Activated naive CD4-positive, alpha-beta T cell treated with anti-CD3 and anti-CD28 coated beads for 36 hours (primary cell): ENCODE results near the gene B4GALT1. TPM values are rescaled to one million over a fixed set of nuclear protein-coding genes. Genes with fewer than 3 reads are reported as not detected.
"Not testable (repeated sequence)": the region's sequence is repeated elsewhere in the genome, so short reads cannot be mapped to it uniquely, and the experiment has no call there.

Experiments
- CTCF ChIA-PET: fragments of 350-600 bp; sonication (Branson Sonifier 250); formaldehyde crosslinking; loops from one replicate; lab custom pipeline; 2021; ENCODE audit warnings: antibody characterized with exemption; lab: Charles Lee
- DNase-seq: peaks from one replicate; pipeline ENCODE4 v3.0.0-alpha.2; 2020
- H3K27ac Mint-ChIP-seq: one replicate; pipeline ENCODE4 v1.8.0; 2021; ENCODE audit warnings: mild to moderate bottlenecking, mixed read lengths
- H3K27me3 Mint-ChIP-seq: one replicate; pipeline ENCODE4 v1.8.0; 2021; ENCODE audit warnings: low read depth, mixed read lengths
- H3K36me3 Mint-ChIP-seq: one replicate; pipeline ENCODE4 v1.8.0; 2021; ENCODE audit warnings: low read depth, mixed read lengths
- H3K4me1 Mint-ChIP-seq: one replicate; pipeline ENCODE4 v1.8.0; 2021; ENCODE audit warnings: low read depth, mixed read lengths
- H3K4me3 Mint-ChIP-seq: one replicate; pipeline ENCODE4 v1.8.0; 2021; ENCODE audit warnings: mild to moderate bottlenecking, moderate library complexity, mixed read lengths
- H3K9me3 Mint-ChIP-seq: one replicate; pipeline ENCODE4 v1.8.0; 2021; ENCODE audit warnings: mixed read lengths
- intact Hi-C: fragments of 100-400 bp; cut with micrococcal nuclease; formaldehyde crosslinking; loops from one replicate; pipeline ENCODE4 v1.15.1; 2023
- total RNA-seq, 2 experiments: library from RNA; stranded (reverse); gene quantifications; one replicate each; pipeline ENCODE4 v1.2.3, GENCODE V29; 2021

Gene B4GALT1
- total RNA-seq, 2 experiments from 2014 or later = 42.8 to 44.1 TPM

DNA sequence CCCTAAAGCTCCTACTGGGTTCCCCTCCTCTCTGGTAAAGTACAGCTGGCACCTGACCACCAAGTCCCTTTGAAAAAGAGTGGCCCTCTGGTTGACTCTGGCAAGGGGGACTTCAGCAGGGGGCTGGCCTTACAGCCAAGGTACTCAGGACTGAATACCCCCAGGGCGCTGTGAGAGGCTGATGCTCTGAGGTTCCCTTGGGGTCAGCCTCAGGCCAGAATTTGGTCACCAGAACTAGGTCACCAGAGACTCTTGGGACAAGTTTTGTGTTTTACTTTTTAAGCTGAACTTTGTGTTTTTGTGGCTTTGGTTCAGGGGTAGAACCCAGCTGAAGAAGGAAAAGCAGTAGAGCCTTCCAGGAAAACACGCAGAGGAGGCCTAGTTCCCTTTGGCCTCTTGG lies 67.4 kb downstream of the B4GALT1 start:
- H3K4me3 Mint-ChIP-seq = no peak overlapping the region
- DNase-seq = no peak
- no peaks in the 10 kb centered on the region for H3K36me3 Mint-ChIP-seq
- H3K4me1 Mint-ChIP-seq = no peaks in the 10 kb centered on the region
- CTCF ChIA-PET = interaction anchor here (0.6 kb wide), 1 partner anchor 51 kb away, joined by 3 read pairs; no protein-coding TSS in a partner anchor
- no peaks in the 10 kb centered on the region for H3K9me3 Mint-ChIP-seq
- H3K27me3 Mint-ChIP-seq = no peaks in the 10 kb centered on the region
- intact Hi-C loops = no loop called here
- no peak overlapping the region for H3K27ac Mint-ChIP-seq

DNA sequence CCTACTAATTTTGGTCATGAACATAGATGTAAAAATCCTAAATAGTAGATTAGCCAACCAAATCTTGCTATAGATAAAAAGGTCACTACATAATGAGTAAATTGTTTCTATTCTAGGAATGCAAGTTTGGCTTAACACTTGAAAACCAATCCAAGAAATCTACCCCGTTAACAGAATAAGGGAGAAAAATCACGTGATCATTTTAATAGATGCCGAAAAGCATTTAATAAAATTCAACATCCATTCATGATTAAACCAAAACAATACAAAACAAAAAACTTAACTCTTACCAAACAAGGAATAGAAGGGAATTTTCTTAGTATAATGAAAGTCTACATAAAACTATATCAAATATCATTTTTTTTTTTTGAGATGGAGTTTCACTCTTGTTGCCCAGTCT lies 69.9 kb downstream of the B4GALT1 start:
- intact Hi-C loops = no loop called here
- peaks cover 9% of the 10 kb centered on the region for H3K4me1 Mint-ChIP-seq
- H3K27me3 Mint-ChIP-seq = no peaks in the 10 kb centered on the region
- no peak for DNase-seq
- CTCF ChIA-PET = interaction anchor here (0.7 kb wide), 1 partner anchor 145 kb away, joined by 5 read pairs; no protein-coding TSS in a partner anchor
- H3K4me3 Mint-ChIP-seq = no peak overlapping the region
- no peaks in the 10 kb centered on the region for H3K36me3 Mint-ChIP-seq
- H3K27ac Mint-ChIP-seq = no peak overlapping the region
- H3K9me3 Mint-ChIP-seq = no peaks in the 10 kb centered on the region

DNA sequence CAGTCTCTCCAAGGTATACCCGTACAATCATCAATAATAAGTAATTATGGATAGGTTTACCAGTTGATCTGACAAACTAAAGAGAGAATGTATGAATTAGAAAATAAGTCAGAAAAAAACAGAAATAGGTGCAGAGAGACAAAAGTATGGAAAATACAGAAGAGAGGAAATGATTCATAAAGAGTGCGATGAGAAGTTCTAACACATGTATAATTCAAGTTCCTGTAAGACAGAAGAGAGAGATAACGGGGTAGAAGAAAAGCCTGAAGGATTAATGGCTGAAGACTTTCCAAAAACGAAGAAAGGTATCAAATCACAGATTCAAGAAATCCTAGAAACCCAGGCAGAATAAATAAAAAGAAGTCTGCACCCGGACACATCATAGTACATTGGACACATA lies 74.5 kb downstream of the B4GALT1 start:
- peak overlapping the region; percentile 34 for H3K4me3 Mint-ChIP-seq
- H3K36me3 Mint-ChIP-seq = no peaks in the 10 kb centered on the region
- CTCF ChIA-PET = no interaction called here

DNA sequence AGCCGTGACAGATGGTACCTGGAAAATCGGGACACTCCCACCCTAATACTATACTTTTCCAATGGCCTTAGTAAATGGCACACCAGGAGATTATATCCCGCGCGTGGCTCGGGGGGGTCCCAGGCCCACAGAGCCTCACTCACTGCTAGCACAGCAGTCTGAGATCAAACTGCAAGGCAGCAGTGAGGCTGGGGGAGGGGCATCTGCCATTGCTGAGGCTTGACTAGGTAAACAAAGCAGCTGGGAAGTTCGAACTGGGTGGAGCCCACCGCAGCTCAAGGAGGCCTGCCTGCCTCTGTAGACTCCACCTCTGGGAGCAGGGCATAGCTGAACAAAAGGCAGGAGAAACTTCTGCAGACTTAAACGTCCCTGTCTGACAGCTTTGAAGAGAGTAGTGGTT lies 81.5 kb downstream of the B4GALT1 start:
- H3K9me3 Mint-ChIP-seq, H3K4me3 Mint-ChIP-seq, DNase-seq, H3K27me3 Mint-ChIP-seq, intact Hi-C loops, H3K27ac Mint-ChIP-seq, H3K36me3 Mint-ChIP-seq: not testable (repeated sequence)
- CTCF ChIA-PET = interaction anchor here (1.9 kb wide), 1 partner anchor 140 kb away, joined by 4 read pairs; no protein-coding TSS in a partner anchor
- H3K4me1 Mint-ChIP-seq = peaks cover 23% of the 10 kb centered on the region

More for the DNA sequence above, 74.5 kb downstream of the B4GALT1 start:
- Mint-ChIP-seq H3K27me3 (no peaks in the 10 kb centered on the region), H3K27ac (peak overlapping the region; percentile 83), H3K9me3 (peaks cover 3% of the 10 kb centered on the region), H3K4me1 (peaks cover 11% of the 10 kb centered on the region)
- intact Hi-C loops = loop anchor here (1.0 kb wide), 1 partner anchor 11 kb away; no protein-coding TSS in a partner anchor
- DNase-seq = no peak

DNA sequence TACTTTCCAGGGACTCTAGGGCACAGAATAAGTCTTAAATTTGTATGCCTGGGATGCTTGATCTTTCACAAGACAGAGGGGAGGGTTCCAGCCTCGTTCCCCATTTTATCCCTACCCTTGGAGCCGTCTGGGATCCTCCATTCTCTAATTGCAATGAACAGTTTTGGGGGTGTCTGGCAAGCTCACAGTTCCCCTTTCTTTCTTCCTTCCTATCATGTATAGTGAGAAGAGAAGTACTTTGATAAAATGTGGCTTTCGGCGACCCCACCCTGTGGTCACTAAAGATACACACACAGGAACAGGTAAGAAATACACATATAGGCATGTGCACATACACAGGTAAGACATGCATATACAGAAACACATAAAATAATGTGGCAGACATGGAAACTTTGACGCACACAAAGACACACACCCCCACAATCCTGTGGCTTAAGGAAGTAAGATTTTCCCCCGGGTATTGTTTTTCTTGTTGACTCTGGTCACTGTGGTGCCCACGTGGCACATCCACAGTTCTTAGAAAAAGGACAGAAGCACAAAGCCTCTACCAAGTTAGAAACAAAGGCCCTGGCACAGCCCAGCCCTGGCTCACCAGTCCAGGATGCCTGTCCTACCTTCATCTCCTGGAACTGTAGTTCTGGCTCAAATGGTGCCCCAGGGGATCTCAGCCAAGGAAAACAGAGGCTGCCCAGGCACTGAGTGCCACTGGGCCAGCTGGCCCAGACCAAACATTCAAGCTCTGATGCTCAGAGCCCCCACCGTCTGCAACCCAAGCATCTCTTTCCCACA lies 84.4 kb downstream of the B4GALT1 start:
- Mint-ChIP-seq H3K9me3 (no peaks in the 10 kb centered on the region), H3K27ac (peak overlapping the region; percentile 40), H3K4me1 (peaks cover 28% of the 10 kb centered on the region), H3K27me3 (no peaks in the 10 kb centered on the region), H3K36me3 (no peaks in the 10 kb centered on the region), H3K4me3 (peak overlapping the region; percentile 23)
- DNase-seq = peak; percentile 17
- CTCF ChIA-PET = interaction anchor here (0.8 to 3.1 kb wide), 5 partner anchors 66 to 143 kb away, joined by 3 to 36 read pairs (median 5); no protein-coding TSS in a partner anchor
- intact Hi-C loops = no loop called here

DNA sequence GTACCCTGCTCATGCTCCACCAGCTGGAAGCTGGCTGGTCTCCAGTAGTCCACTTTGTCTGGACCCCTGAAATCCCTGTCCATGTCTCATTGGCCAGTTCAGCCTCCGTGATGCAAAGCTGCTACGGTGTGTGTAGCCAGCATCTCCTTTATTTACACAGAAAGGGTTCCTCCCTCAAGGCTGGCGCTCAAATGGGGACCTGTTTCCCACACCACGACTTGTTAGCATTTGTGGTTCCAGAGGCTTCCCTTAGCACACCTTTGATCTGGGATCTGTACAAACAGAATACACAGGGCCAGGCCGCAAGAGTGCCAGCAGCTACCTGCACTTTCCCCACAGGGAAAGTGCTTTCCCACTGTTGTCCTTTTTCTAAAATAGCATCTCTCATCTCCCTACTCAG lies 85.0 kb downstream of the B4GALT1 start:
- peak; percentile 42 for DNase-seq
- Mint-ChIP-seq H3K27me3 (no peaks in the 10 kb centered on the region), H3K4me3 (peak overlapping the region; percentile 23), H3K27ac (peak overlapping the region; percentile 69), H3K36me3 (no peaks in the 10 kb centered on the region), H3K4me1 (peaks cover 31% of the 10 kb centered on the region), H3K9me3 (no peaks in the 10 kb centered on the region)
- intact Hi-C loops = no loop called here
- CTCF ChIA-PET = interaction anchor here (0.8 to 3.1 kb wide), 5 partner anchors 67 to 144 kb away, joined by 3 to 36 read pairs (median 5); no protein-coding TSS in a partner anchor

DNA sequence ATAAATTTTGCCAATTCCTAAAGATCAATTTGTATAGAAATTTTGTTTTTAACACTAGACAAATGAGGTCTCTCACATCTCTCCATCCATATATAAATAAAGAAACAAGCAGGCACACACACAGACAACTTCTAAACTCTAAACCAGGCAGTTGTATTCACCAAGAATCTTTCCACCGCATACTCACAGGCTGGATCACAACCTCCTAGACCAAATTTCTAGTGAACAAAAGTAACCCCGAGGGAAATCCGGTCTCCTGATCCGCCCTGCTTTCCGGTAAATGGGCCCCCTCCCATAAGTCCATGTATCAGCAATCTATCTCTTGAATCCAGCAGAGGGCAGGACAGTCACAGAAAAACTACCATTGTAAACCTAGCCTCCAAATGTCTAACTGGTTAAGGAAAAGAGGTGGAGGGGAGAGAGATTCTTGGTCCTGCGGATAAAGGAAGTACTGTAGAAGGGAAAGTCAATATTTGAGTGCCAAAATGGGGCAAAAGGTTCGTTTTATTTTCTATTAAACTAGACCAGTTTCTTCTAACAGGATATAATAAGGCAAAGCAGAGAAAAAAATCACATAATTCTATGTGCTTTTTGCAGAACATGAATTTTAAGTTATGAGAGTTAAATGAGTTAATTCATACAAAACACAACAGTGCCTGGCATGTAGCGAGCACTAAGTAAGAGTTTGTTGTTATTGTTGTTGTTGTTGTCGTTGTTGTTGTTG lies 85.8 kb downstream of the B4GALT1 start:
- intact Hi-C loops = loop anchor here (1.0 to 2.0 kb wide), 10 partner anchors 11 to 702 kb away; partner anchors contain the start of genes APTX, AQP3, B4GALT1 and BAG1
- H3K4me1 Mint-ChIP-seq = peaks cover 34% of the 10 kb centered on the region
- H3K27ac Mint-ChIP-seq = no peak overlapping the region
- peaks cover 2% of the 10 kb centered on the region for H3K36me3 Mint-ChIP-seq
- H3K27me3 Mint-ChIP-seq = no peaks in the 10 kb centered on the region
- no peaks in the 10 kb centered on the region for H3K9me3 Mint-ChIP-seq
- no peak overlapping the region for H3K4me3 Mint-ChIP-seq
- CTCF ChIA-PET = interaction anchor here (0.8 to 3.6 kb wide), 7 partner anchors 45 to 152 kb away, joined by 3 to 36 read pairs (median 11); no protein-coding TSS in a partner anchor
- peak; percentile 88 for DNase-seq

DNA sequence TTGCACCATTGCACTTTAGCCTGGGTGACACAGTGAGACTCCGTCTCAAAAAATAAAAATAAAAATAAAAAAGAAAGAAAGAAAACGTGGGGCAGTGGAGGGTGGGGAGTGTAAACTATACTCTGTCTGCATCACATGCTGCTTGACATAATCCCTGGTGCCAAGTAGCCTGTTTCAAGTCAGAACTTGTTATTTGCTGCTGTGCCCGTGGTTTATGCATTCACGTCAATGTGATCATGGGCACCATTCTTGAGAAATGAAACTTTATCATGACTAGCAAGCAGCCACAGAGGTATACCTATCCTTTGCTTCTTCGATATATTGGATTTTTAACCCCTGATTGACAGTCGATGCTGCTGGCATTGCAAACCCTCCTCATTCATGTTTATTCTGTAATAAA lies 86.6 kb downstream of the B4GALT1 start:
- Mint-ChIP-seq H3K4me3 (no peak overlapping the region), H3K36me3 (peaks cover 4% of the 10 kb centered on the region), H3K27ac (no peak overlapping the region), H3K9me3 (no peaks in the 10 kb centered on the region), H3K4me1 (peaks cover 38% of the 10 kb centered on the region), H3K27me3 (no peaks in the 10 kb centered on the region)
- CTCF ChIA-PET = interaction anchor here (0.6 to 3.6 kb wide), 7 partner anchors 19 to 240 kb away, joined by 3 to 29 read pairs (median 4); no protein-coding TSS in a partner anchor
- DNase-seq = peak; percentile 39
- intact Hi-C loops = loop anchor here (2.0 kb wide), 3 partner anchors 30 to 702 kb away; partner anchors contain the start of gene AQP3

DNA sequence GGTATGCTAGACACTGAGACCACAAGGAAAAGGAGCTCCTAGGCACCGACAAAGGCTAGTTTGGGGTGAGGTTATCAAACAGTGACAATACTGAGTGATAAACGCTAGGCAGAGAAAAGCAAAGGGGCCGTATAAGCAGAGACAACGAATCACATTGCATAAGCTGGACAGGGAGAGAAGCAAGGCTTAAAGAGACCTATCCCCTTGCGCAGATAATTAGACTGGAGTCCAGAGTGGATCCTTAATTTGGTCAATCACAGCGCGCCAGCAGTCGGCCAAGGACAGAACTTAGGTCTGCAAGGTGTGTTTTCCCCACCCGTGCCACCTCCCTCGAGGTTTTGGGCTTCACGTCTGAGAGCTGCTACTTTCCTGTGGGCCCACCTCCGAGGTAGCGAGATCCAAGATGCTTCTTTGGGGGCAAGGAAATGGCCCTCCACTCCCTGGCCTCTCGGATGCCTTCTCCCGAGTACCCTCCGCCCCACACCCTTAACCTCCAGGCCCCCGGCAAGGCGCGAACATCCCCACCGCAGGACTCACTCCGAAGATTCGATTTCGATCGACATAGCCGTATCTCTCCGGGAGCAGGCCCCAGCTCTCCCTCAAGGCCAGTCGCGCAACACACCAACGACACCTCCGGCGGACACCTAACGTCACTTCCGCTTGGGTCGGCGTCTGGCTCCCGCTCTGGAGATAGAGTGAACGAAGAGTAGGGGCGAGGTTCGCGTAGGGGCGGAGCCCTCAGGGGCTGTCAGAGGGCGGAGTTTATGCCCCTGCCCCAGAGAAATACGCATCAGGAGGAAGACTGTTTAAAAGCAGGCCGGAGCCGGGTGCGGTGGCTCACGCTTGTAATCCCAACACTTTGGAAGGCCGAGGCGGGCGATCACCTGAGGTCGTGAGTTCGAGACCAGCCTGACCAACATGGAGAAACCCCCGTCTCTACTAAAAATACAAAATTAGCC lies 90.8 kb downstream of the B4GALT1 start, which contains the start of gene SMU1:
Gene SMU1 (minus strand): TSS at position 629 of the 959 bp plus-strand sequence. CDS start 66 bp downstream, at position 563.
- peak; percentile 98 for DNase-seq
- CTCF ChIA-PET = interaction anchor here (0.7 to 2.3 kb wide), 6 partner anchors 9 to 697 kb away, joined by 3 to 18 read pairs (median 4); no protein-coding TSS in a partner anchor
- Mint-ChIP-seq H3K4me3 (peak within 1 kb of the TSS; percentile 96), H3K9me3 (no peaks in the 10 kb centered on the region), H3K27me3 (no peaks in the 10 kb centered on the region), H3K27ac (peak within 1 kb of the TSS; percentile 97), H3K4me1 (peaks cover 52% of the 10 kb centered on the region), H3K36me3 (peaks cover 18% of the 10 kb centered on the region)
- intact Hi-C loops = loop anchor here (1.0 to 5.0 kb wide), 14 partner anchors 26 to 524 kb away; partner anchors contain the start of genes APTX, B4GALT1, BAG1 and DNAJA1

DNA sequence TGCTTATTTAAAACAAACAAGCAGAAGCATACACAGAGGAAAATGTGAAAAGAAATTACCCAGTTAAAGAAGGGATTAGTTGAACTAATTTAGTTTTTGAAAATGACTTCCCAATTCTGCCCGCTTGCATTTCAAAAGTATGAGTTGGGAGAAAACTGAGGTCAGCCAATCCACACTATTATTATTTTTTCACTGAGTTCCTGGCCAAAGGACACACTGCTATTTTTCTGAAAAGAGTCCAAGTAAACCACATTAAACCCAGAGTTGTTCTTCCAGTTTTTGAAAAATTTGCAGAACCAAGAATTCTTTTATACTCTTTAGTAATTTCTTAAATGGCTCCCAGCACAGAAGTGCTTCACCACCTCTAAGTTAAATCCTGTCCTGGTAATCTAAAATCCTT lies 98.1 kb downstream of the B4GALT1 start:
- no peaks in the 10 kb centered on the region for H3K9me3 Mint-ChIP-seq
- H3K27ac Mint-ChIP-seq = no peak overlapping the region
- no peak for DNase-seq
- CTCF ChIA-PET = interaction anchor here (1.0 kb wide), 1 partner anchor 157 kb away, joined by 5 read pairs; no protein-coding TSS in a partner anchor
- intact Hi-C loops = no loop called here
- peaks cover 35% of the 10 kb centered on the region for H3K36me3 Mint-ChIP-seq
- no peaks in the 10 kb centered on the region for H3K27me3 Mint-ChIP-seq
- no peak overlapping the region for H3K4me3 Mint-ChIP-seq
- peaks cover 35% of the 10 kb centered on the region for H3K4me1 Mint-ChIP-seq
